Measurements from ENCODE around the gene ZNF555.

DNA sequence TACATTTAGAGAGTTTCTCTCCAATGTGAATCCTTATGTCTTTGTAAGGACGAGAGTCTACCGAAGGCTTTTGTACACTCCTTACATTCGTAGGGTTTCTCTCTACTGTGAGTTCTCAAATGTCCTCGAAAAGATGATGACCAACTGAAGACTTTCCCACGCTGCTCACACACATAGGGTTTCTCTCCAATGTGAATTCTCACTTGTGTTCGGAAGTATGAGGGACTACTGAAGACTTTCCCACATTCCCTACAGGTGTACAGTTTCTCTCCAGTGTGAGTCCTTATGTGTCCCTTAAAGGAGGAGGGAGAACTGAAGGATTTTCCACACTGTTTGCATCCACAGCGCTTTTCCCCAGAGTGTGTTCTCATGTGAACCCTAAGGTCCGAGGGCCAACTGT, 55.4 kb downstream of the ZNF555 start:
- TF ChIP-seq CTCF (IDR thresholded peaks at IDR 0.05) (no peak), EP300 (IDR thresholded peaks at IDR 0.05) (no peak)

Data from upper lobe of left lung (tissue), 4 donors.